ENCODE measurements around the gene ST6GALNAC5.

DNA sequence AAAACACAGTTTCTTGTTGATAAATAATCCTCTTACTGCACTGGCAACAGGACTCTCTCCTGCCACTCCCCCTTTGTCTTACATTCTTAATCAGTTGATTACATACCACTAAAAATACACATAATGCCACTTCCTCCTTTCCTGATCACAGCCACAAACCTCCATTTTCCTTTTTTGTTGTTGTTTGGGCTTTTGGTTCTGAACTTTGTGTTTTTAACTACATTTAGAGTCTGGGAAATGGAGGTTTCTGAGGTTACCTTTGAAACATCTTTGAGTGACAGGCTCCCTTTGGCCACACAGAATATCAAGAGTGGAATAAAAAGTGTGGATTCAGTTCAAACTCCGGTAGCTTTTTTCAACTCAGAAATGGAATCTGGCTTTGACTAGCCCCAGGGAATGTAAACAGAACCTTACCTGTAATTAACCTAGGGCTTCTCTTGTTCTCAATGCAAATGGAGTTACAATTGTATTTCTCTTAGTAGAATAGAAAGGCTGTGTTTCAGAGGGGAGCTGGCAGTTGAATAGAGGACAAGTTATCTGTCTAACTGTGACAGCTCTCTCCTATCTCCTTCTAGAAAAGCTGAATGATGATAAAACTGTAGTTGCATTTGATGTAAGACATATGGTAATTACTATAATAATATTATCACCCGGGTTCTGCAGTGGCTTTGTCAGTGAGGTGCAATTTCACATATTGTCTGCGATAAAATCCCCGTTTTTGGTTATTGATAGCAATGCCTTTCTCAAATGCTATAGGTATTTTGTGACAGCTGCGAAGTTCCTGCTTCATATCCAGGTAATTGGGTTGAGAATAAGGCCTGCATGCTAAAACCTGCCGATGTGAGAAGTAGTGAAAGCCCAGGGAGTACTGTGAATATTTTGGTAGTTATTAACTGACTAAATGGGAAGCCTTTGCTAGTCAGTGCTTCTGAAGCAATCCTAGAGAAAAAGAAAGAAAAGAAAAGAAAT is 66.9 kb downstream of the ST6GALNAC5 start:
- TF ChIP-seq, protein P1, sequence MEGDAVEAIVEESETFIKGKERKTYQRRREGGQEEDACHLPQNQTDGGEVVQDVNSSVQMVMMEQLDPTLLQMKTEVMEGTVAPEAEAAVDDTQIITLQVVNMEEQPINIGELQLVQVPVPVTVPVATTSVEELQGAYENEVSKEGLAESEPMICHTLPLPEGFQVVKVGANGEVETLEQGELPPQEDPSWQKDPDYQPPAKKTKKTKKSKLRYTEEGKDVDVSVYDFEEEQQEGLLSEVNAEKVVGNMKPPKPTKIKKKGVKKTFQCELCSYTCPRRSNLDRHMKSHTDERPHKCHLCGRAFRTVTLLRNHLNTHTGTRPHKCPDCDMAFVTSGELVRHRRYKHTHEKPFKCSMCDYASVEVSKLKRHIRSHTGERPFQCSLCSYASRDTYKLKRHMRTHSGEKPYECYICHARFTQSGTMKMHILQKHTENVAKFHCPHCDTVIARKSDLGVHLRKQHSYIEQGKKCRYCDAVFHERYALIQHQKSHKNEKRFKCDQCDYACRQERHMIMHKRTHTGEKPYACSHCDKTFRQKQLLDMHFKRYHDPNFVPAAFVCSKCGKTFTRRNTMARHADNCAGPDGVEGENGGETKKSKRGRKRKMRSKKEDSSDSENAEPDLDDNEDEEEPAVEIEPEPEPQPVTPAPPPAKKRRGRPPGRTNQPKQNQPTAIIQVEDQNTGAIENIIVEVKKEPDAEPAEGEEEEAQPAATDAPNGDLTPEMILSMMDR (conservative IDR thresholded peaks at IDR 0.05): no peak
- TF ChIP-seq ZFX (IDR thresholded peaks at IDR 0.05): no peak

Data from C4-2B (cell line).